DMS153 (cell line): Measurements from ENCODE around the gene MRPS21.

Experiments used
- DNase-seq: peaks from one replicate; lab custom pipeline; 2025; lab: John Stamatoyannopoulos, UW

MRPS21 gene

GRCh38 chr1:150293433-150294253 lies at the start of gene MRPS21:
Gene MRPS21, plus strand, starts transcription at chr1:150293861. Its CDS starts 506 bp downstream, at chr1:150294367.
- DNase-seq, result peak; percentile 95

GRCh38 chr1:150249936-150250335 lies 43.7 kb upstream of the MRPS21 start:
- DNase-seq, result no peak

GRCh38 chr1:150256198-150256553 lies 37.5 kb upstream of the MRPS21 start:
- DNase-seq, result no peak

- DNase-seq, result no peak
Measured at GRCh38 chr1:150256554-150257341, 36.9 kb upstream of the MRPS21 start.

- no peak for DNase-seq
Measured at GRCh38 chr1:150257624-150258585, 35.8 kb upstream of the MRPS21 start, which contains the start of gene CA14. Gene CA14, plus strand, starts transcription at chr1:150257774. Its CDS starts 355 bp downstream, at chr1:150258129.

GRCh38 chr1:150259217-150259616 lies 34.4 kb upstream of the MRPS21 start:
- DNase-seq, result no peak

- peak; percentile 67 for DNase-seq
Measured at GRCh38 chr1:150259758-150260669, 33.6 kb upstream of the MRPS21 start.

GRCh38 chr1:150261367-150261766 lies 32.3 kb upstream of the MRPS21 start:
- no peak for DNase-seq

GRCh38 chr1:150262388-150263320 lies 31.0 kb upstream of the MRPS21 start:
- DNase-seq, result no peak

- no peak for DNase-seq
Measured at GRCh38 chr1:150263549-150263948, 30.1 kb upstream of the MRPS21 start.

- no peak for DNase-seq
Measured at GRCh38 chr1:150267896-150268295, 25.8 kb upstream of the MRPS21 start.

GRCh38 chr1:150268340-150268704 lies 25.3 kb upstream of the MRPS21 start:
- no peak for DNase-seq

GRCh38 chr1:150268705-150269403 lies 24.8 kb upstream of the MRPS21 start, which contains the start of gene APH1A:
Gene APH1A, minus strand, starts transcription at chr1:150269016. Its CDS starts 206 bp downstream, at chr1:150268810.
- DNase-seq, result peak; percentile 97

GRCh38 chr1:150269451-150269850 lies 24.2 kb upstream of the MRPS21 start:
- DNase-seq, result no peak

GRCh38 chr1:150271291-150271959 lies 22.2 kb upstream of the MRPS21 start:
- DNase-seq, result no peak

GRCh38 chr1:150273311-150273710 lies 20.4 kb upstream of the MRPS21 start:
- DNase-seq, result no peak

GRCh38 chr1:150280138-150280707 lies 13.4 kb upstream of the MRPS21 start:
- DNase-seq, result no peak

GRCh38 chr1:150281221-150281757 lies 12.4 kb upstream of the MRPS21 start:
- peak; percentile 67 for DNase-seq
